ENCODE data around the gene CFAP54.

Gene CFAP54

DNA sequence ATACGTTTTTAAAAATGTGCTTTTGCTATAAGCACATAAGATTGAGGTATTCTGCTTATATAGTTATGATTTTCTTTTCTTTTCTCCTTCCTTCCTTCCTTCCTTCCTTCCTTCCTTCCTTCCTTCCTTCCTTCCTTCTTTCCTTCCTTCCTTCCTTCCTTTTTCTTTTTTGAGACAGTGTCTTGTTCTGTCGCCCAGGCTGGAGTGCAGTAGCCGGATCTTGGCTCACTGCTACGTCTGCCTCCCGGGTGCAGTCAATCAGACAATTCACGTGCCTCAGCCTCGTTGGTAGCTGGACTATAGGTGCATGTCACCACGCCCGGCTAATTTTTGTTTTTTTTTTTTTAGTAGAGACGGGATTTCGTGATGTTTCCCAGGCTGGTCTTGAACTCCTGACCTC is 5.8 kb downstream of the CFAP54 start:
- H3K36me3 ChIP-seq (ENCODE audit: control insufficient read depth, low read length), result no peaks in the 10 kb centered on the region
- H3K4me1 ChIP-seq (ENCODE audit: control insufficient read depth, low read length), result no peaks in the 10 kb centered on the region; the same call in 1 of the 2 replicates
- no peak overlapping the region for H3K4me2 ChIP-seq (ENCODE audit: low read length)
- no peak overlapping the region for H3K27ac ChIP-seq (ENCODE audit: low read depth, low read length)
- H3K79me2 ChIP-seq (ENCODE audit: control insufficient read depth, low read length), result no peaks in the 10 kb centered on the region
- no peaks in the 10 kb centered on the region for H3K9me2 ChIP-seq (replicated peaks; ENCODE audit: control insufficient read depth, low read length)
- no peaks in the 10 kb centered on the region for H3K9me3 ChIP-seq (ENCODE audit: control insufficient read depth, insufficient read depth, low read length)
- H4K20me1 ChIP-seq (ENCODE audit: control insufficient read depth, insufficient read depth, low read depth, low read length), result no peaks in the 10 kb centered on the region
- H3K4me3 ChIP-seq (ENCODE audit: low read length), result no peak overlapping the region
- H3K27me3 ChIP-seq (ENCODE audit: control insufficient read depth, low read length), result peaks cover 12% of the 10 kb centered on the region
- no peaks in the 10 kb centered on the region for H3F3A ChIP-seq (ENCODE audit: control insufficient read depth, insufficient read depth)
- TF ChIP-seq, protein P1, sequence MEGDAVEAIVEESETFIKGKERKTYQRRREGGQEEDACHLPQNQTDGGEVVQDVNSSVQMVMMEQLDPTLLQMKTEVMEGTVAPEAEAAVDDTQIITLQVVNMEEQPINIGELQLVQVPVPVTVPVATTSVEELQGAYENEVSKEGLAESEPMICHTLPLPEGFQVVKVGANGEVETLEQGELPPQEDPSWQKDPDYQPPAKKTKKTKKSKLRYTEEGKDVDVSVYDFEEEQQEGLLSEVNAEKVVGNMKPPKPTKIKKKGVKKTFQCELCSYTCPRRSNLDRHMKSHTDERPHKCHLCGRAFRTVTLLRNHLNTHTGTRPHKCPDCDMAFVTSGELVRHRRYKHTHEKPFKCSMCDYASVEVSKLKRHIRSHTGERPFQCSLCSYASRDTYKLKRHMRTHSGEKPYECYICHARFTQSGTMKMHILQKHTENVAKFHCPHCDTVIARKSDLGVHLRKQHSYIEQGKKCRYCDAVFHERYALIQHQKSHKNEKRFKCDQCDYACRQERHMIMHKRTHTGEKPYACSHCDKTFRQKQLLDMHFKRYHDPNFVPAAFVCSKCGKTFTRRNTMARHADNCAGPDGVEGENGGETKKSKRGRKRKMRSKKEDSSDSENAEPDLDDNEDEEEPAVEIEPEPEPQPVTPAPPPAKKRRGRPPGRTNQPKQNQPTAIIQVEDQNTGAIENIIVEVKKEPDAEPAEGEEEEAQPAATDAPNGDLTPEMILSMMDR (IDR thresholded peaks at IDR 0.05; ENCODE audit: low read depth, low read length, poor library complexity, severe bottlenecking), result no peak
- no peak for TF ChIP-seq EZH2phosphoT487 (IDR thresholded peaks at IDR 0.05; ENCODE audit: borderline replicate concordance, low read length)

GRCh38 chr12:96495841-96496545 is 6.6 kb downstream of the CFAP54 start:
- Histone ChIP-seq H3K9me3 (ENCODE audit: control insufficient read depth, insufficient read depth, low read length) (no peaks in the 10 kb centered on the region), H3K4me2 (ENCODE audit: low read length) (no peak overlapping the region), H3K4me1 (ENCODE audit: control insufficient read depth, low read length) (peaks cover 4% of the 10 kb centered on the region), H3K27ac (ENCODE audit: low read depth, low read length) (no peak overlapping the region), H3K4me3 (ENCODE audit: low read length) (no peak overlapping the region), H3K9me2 (replicated peaks; ENCODE audit: control insufficient read depth, low read length) (no peaks in the 10 kb centered on the region), H4K20me1 (ENCODE audit: control insufficient read depth, insufficient read depth, low read depth, low read length) (no peaks in the 10 kb centered on the region), H3K79me2 (ENCODE audit: control insufficient read depth, low read length) (no peaks in the 10 kb centered on the region), H3F3A (ENCODE audit: control insufficient read depth, insufficient read depth) (no peaks in the 10 kb centered on the region), H3K36me3 (ENCODE audit: control insufficient read depth, low read length) (no peaks in the 10 kb centered on the region), H3K27me3 (ENCODE audit: control insufficient read depth, low read length) (peaks cover 7% of the 10 kb centered on the region)
- TF ChIP-seq, protein P1 (IDR thresholded peaks at IDR 0.05; ENCODE audit: low read depth, low read length, poor library complexity, severe bottlenecking), result no peak
- TF ChIP-seq EZH2phosphoT487 (IDR thresholded peaks at IDR 0.05; ENCODE audit: borderline replicate concordance, low read length), result no peak

DNA sequence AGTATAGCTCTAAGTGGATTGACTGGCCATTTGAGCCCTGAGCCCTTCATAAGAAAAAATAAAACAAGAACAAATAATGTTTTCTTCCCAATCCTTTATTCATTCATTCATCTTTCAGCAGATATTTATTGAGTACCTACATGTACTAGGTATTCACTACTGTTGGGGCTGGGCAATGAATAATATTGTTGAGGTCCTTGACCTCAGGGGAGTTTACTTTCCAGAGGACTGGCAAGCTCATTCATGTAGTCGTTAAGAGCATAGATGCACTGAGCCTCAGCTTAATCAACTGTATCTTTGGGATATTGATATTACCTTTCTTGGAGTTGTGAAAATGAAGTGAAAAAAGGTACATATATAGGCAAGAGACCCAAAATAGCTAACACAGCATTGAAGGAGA is 7.6 kb downstream of the CFAP54 start:
- H3K4me2 ChIP-seq (ENCODE audit: low read length), result no peak overlapping the region
- TF ChIP-seq, protein P1 (IDR thresholded peaks at IDR 0.05; ENCODE audit: low read depth, low read length, poor library complexity, severe bottlenecking), result no peak
- no peak for TF ChIP-seq EZH2phosphoT487 (IDR thresholded peaks at IDR 0.05; ENCODE audit: borderline replicate concordance, low read length)
- no peak overlapping the region for H3K27ac ChIP-seq (ENCODE audit: low read depth, low read length)
- no peaks in the 10 kb centered on the region for H3F3A ChIP-seq (ENCODE audit: control insufficient read depth, insufficient read depth)
- H3K9me3 ChIP-seq (ENCODE audit: control insufficient read depth, insufficient read depth, low read length), result no peaks in the 10 kb centered on the region
- H3K4me1 ChIP-seq (ENCODE audit: control insufficient read depth, low read length), result peaks cover 14% of the 10 kb centered on the region
- no peaks in the 10 kb centered on the region for H4K20me1 ChIP-seq (ENCODE audit: control insufficient read depth, insufficient read depth, low read depth, low read length)
- no peaks in the 10 kb centered on the region for H3K9me2 ChIP-seq (replicated peaks; ENCODE audit: control insufficient read depth, low read length)
- no peaks in the 10 kb centered on the region for H3K79me2 ChIP-seq (ENCODE audit: control insufficient read depth, low read length)
- H3K36me3 ChIP-seq (ENCODE audit: control insufficient read depth, low read length), result no peaks in the 10 kb centered on the region
- H3K4me3 ChIP-seq (ENCODE audit: low read length), result no peak overlapping the region
- 0 out of 2 replicates have a peak, but pooled peaks cover 3% of the 10 kb centered on the region for H3K27me3 ChIP-seq (ENCODE audit: control insufficient read depth, low read length)
